Measurements from ENCODE around the gene KRT71. TPM values are rescaled to one million over a fixed set of nuclear protein-coding genes. Genes with fewer than 3 reads are reported as not detected.

KRT71 gene
- total and polyA plus RNA-seq, 5 donors: not detected

GRCh38 chr12:52585066-52585465 lies 32.1 kb upstream of the KRT71 start:
- Histone ChIP-seq H3K9me3 (ENCODE audit: control insufficient read depth, low read length) (no peaks in the 10 kb centered on the region), H3K27ac (ENCODE audit: low read length) (no peak overlapping the region), H3K27me3 (ENCODE audit: control insufficient read depth, insufficient read depth) (no peaks in the 10 kb centered on the region), H3K4me3 (ENCODE audit: low read length) (no peak overlapping the region), H3K4me1 (ENCODE audit: control insufficient read depth, insufficient read depth, low read length) (no peaks in the 10 kb centered on the region)
- 86% methylated on average over 3 of the region's 3 CpGs for WGBS
- intact Hi-C loops (cut with DNase I): no loop called here
- no peak for ATAC-seq
- no peak for DNase-seq

- intact Hi-C loops (cut with DNase I): loop anchor here in 3 of 4 donors (5.0 kb wide), 2 partner anchors 283 to 298 kb away; no protein-coding TSS in a partner anchor
- DNase-seq (no peak), ATAC-seq (no peak)
- WGBS: 85% methylated on average over 9 of the region's 9 CpGs
- Histone ChIP-seq H3K27me3 (ENCODE audit: control insufficient read depth, insufficient read depth) (no peaks in the 10 kb centered on the region), H3K27ac (ENCODE audit: low read length) (no peak overlapping the region), H3K4me1 (ENCODE audit: control insufficient read depth, insufficient read depth, low read length) (no peaks in the 10 kb centered on the region), H3K9me3 (ENCODE audit: control insufficient read depth, low read length) (no peaks in the 10 kb centered on the region), H3K4me3 (ENCODE audit: low read length) (no peak overlapping the region)
Measured at GRCh38 chr12:52584156-52584682, 31.3 kb upstream of the KRT71 start.

GRCh38 chr12:52582971-52583456 lies 30.1 kb upstream of the KRT71 start:
- intact Hi-C loops (cut with DNase I): loop anchor here (2.0 to 5.0 kb wide), 3 partner anchors 284 to 299 kb away; no protein-coding TSS in a partner anchor
- Histone ChIP-seq H3K4me3 (ENCODE audit: low read length) (no peak overlapping the region), H3K27me3 (ENCODE audit: control insufficient read depth, insufficient read depth) (no peaks in the 10 kb centered on the region), H3K27ac (ENCODE audit: low read length) (no peak overlapping the region), H3K9me3 (ENCODE audit: control insufficient read depth, low read length) (no peaks in the 10 kb centered on the region), H3K4me1 (ENCODE audit: control insufficient read depth, insufficient read depth, low read length) (no peaks in the 10 kb centered on the region)
- 13% methylated on average over 7 of the region's 7 CpGs for WGBS
- peak; percentile 65 to 80 for ATAC-seq
- DNase-seq: peak in 2 of 3 donors; percentile 24 to 73

GRCh38 chr12:52582486-52582885 lies 29.5 kb upstream of the KRT71 start:
- Histone ChIP-seq H3K27ac (ENCODE audit: low read length) (no peak overlapping the region), H3K4me3 (ENCODE audit: low read length) (no peak overlapping the region), H3K4me1 (ENCODE audit: control insufficient read depth, insufficient read depth, low read length) (no peaks in the 10 kb centered on the region), H3K9me3 (ENCODE audit: control insufficient read depth, low read length) (no peaks in the 10 kb centered on the region), H3K27me3 (ENCODE audit: control insufficient read depth, insufficient read depth) (no peaks in the 10 kb centered on the region)
- WGBS: 62% methylated on average over 2 of the region's 2 CpGs
- intact Hi-C loops (cut with DNase I): loop anchor here (2.0 to 5.0 kb wide), 3 partner anchors 285 to 300 kb away; no protein-coding TSS in a partner anchor
- ATAC-seq (no peak), DNase-seq (no peak)

- no peaks in the 10 kb centered on the region for H3K9me3 ChIP-seq (ENCODE audit: control insufficient read depth, low read length)
- no peaks in the 10 kb centered on the region for H3K27me3 ChIP-seq (ENCODE audit: control insufficient read depth, insufficient read depth)
- H3K4me3 ChIP-seq (ENCODE audit: low read length): no peak overlapping the region
- intact Hi-C loops (cut with DNase I): loop anchor here in 3 of 4 donors (5.0 kb wide), 2 partner anchors 286 to 301 kb away; no protein-coding TSS in a partner anchor
- ATAC-seq: no peak
- no peak overlapping the region for H3K27ac ChIP-seq (ENCODE audit: low read length)
- H3K4me1 ChIP-seq (ENCODE audit: control insufficient read depth, insufficient read depth, low read length): no peaks in the 10 kb centered on the region
- WGBS: 74% methylated on average over 6 of the region's 6 CpGs
- DNase-seq: no peak
Measured at GRCh38 chr12:52581481-52581880, 28.5 kb upstream of the KRT71 start.

GRCh38 chr12:52581066-52581465 lies 28.1 kb upstream of the KRT71 start:
- Histone ChIP-seq H3K27ac (ENCODE audit: low read length) (no peak overlapping the region), H3K9me3 (ENCODE audit: control insufficient read depth, low read length) (no peaks in the 10 kb centered on the region), H3K4me1 (ENCODE audit: control insufficient read depth, insufficient read depth, low read length) (no peaks in the 10 kb centered on the region), H3K4me3 (ENCODE audit: low read length) (no peak overlapping the region), H3K27me3 (ENCODE audit: control insufficient read depth, insufficient read depth) (no peaks in the 10 kb centered on the region)
- intact Hi-C loops (cut with DNase I): loop anchor here in 3 of 4 donors (5.0 kb wide), 2 partner anchors 286 to 301 kb away; no protein-coding TSS in a partner anchor
- ATAC-seq: no peak
- WGBS: 87% methylated on average over 7 of the region's 7 CpGs
- no peak for DNase-seq

GRCh38 chr12:52580496-52580895 lies 27.6 kb upstream of the KRT71 start:
- Histone ChIP-seq H3K4me1 (ENCODE audit: control insufficient read depth, insufficient read depth, low read length) (no peaks in the 10 kb centered on the region), H3K4me3 (ENCODE audit: low read length) (no peak overlapping the region), H3K27ac (ENCODE audit: low read length) (no peak overlapping the region), H3K27me3 (ENCODE audit: control insufficient read depth, insufficient read depth) (no peaks in the 10 kb centered on the region), H3K9me3 (ENCODE audit: control insufficient read depth, low read length) (no peaks in the 10 kb centered on the region)
- DNase-seq: no peak
- no peak for ATAC-seq
- intact Hi-C loops (cut with DNase I): loop anchor here in 3 of 4 donors (5.0 kb wide), 2 partner anchors 287 to 302 kb away; no protein-coding TSS in a partner anchor
- 54% methylated on average over 1 of the region's 1 CpG for WGBS

- intact Hi-C loops (cut with DNase I): loop anchor here in 3 of 4 donors (5.0 kb wide), 2 partner anchors 288 to 303 kb away; no protein-coding TSS in a partner anchor
- no peaks in the 10 kb centered on the region for H3K4me1 ChIP-seq (ENCODE audit: control insufficient read depth, insufficient read depth, low read length)
- 76% methylated on average over 10 of the region's 10 CpGs for WGBS
- no peak overlapping the region for H3K27ac ChIP-seq (ENCODE audit: low read length)
- DNase-seq (no peak), ATAC-seq (no peak)
- H3K4me3 ChIP-seq (ENCODE audit: low read length): no peak overlapping the region
- no peaks in the 10 kb centered on the region for H3K27me3 ChIP-seq (ENCODE audit: control insufficient read depth, insufficient read depth)
- no peaks in the 10 kb centered on the region for H3K9me3 ChIP-seq (ENCODE audit: control insufficient read depth, low read length)
Measured at GRCh38 chr12:52579468-52580465, 26.8 kb upstream of the KRT71 start.

GRCh38 chr12:52578469-52578868 lies 25.5 kb upstream of the KRT71 start:
- Histone ChIP-seq H3K9me3 (ENCODE audit: control insufficient read depth, low read length) (no peaks in the 10 kb centered on the region), H3K4me1 (ENCODE audit: control insufficient read depth, insufficient read depth, low read length) (no peaks in the 10 kb centered on the region), H3K27ac (ENCODE audit: low read length) (no peak overlapping the region), H3K27me3 (ENCODE audit: control insufficient read depth, insufficient read depth) (no peaks in the 10 kb centered on the region), H3K4me3 (ENCODE audit: low read length) (no peak overlapping the region)
- ATAC-seq (no peak), DNase-seq (no peak)
- intact Hi-C loops (cut with DNase I): no loop called here
- WGBS: 77% methylated on average over 3 of the region's 3 CpGs

GRCh38 chr12:52577316-52577715 lies 24.4 kb upstream of the KRT71 start:
- H3K4me1 ChIP-seq (ENCODE audit: control insufficient read depth, insufficient read depth, low read length): no peaks in the 10 kb centered on the region
- no peaks in the 10 kb centered on the region for H3K27me3 ChIP-seq (ENCODE audit: control insufficient read depth, insufficient read depth)
- no peak overlapping the region for H3K27ac ChIP-seq (ENCODE audit: low read length)
- WGBS: 85% methylated on average over 8 of the region's 8 CpGs
- H3K9me3 ChIP-seq (ENCODE audit: control insufficient read depth, low read length): no peaks in the 10 kb centered on the region
- DNase-seq (no peak), ATAC-seq (no peak)
- no peak overlapping the region for H3K4me3 ChIP-seq (ENCODE audit: low read length)
- intact Hi-C loops (cut with DNase I): no loop called here

- ATAC-seq (no peak), DNase-seq (no peak)
- Histone ChIP-seq H3K9me3 (ENCODE audit: control insufficient read depth, low read length) (no peaks in the 10 kb centered on the region), H3K4me3 (ENCODE audit: low read length) (no peak overlapping the region), H3K27me3 (ENCODE audit: control insufficient read depth, insufficient read depth) (no peaks in the 10 kb centered on the region), H3K27ac (ENCODE audit: low read length) (no peak overlapping the region), H3K4me1 (ENCODE audit: control insufficient read depth, insufficient read depth, low read length) (no peaks in the 10 kb centered on the region)
- WGBS: 94% methylated on average over 3 of the region's 3 CpGs
- intact Hi-C loops (cut with DNase I): no loop called here
Measured at GRCh38 chr12:52575948-52576347, 23.0 kb upstream of the KRT71 start.
